A549 (cell line): ENCODE results near the gene UBTD2. TPM values are rescaled to one million over a fixed set of nuclear protein-coding genes. Genes with fewer than 3 reads are reported as not detected.

Experiments used
- ATAC-seq, 2 experiments: fragments of 200-7000 bp in 1 of 2; fragments of >200 bp in 1 of 2; cut with Nextera tagmentation in 1 of 2; cut with Tn5 transposase in 1 of 2; 3 replicates each; pipeline versions ENCODE4 v1.8.0 to v1.9.1; 2018 to 2020; ENCODE audit warnings: mild to moderate bottlenecking in 1 of 2, moderate library complexity in 1 of 2
- CTCF ChIA-PET: fragments of 300-600 bp; sonication (Branson Sonifier 250); formaldehyde crosslinking; extraction: SDS; loops from one replicate; lab custom pipeline; 2021; ENCODE audit warnings: antibody characterized with exemption, inconsistent platforms; lab: Yijun Ruan, JAX
- POLR2A ChIA-PET: fragments of 350-600 bp; formaldehyde crosslinking; extraction: SDS; loops from one replicate; lab custom pipeline; 2021; ENCODE audit warnings: antibody characterized with exemption, inconsistent platforms; lab: Yijun Ruan, JAX
- DNase-seq, 2 experiments: peaks; one replicate each; pipeline versions ENCODE4 v3.0.0 to v3.0.0-alpha.2; 2011 to 2016; ENCODE audit warnings: low read depth in 1 of 2, low spot score in 1 of 2
- FAIRE-seq: peaks from 2 replicates; lab custom pipeline; 2011; peaks lifted over from hg19 to GRCh38; lab: Jason Lieb, UNC
- H3K27ac ChIP-seq, 2 experiments: fragments of >200 bp; sonication (Bioruptor Twin); formaldehyde crosslinking; 3 replicates each; pipeline ENCODE4 v1.5.1; 2016 to 2017
- H3K4me1 ChIP-seq: fragments of >200 bp; sonication (Bioruptor Twin); formaldehyde crosslinking; 3 replicates; pipeline ENCODE4 v1.6.1; 2016
- H3K4me2 ChIP-seq: fragments of >200 bp; sonication (Bioruptor Twin); formaldehyde crosslinking; 3 replicates; pipeline ENCODE4 v1.6.1; 2016
- H3K4me3 ChIP-seq: fragments of >200 bp; sonication (Bioruptor Twin); formaldehyde crosslinking; 3 replicates; pipeline ENCODE4 v1.5.1; 2016
- H3K9me3 ChIP-seq: fragments of >200 bp; sonication (Bioruptor Twin); formaldehyde crosslinking; 3 replicates; pipeline ENCODE4 v1.6.1; 2016
- CHD4 ChIP-seq: fragments of 200-600 bp; sonication (generic); IDR thresholded peaks from 2 replicates; pipeline ENCODE4 v1.6.1; 2016; ENCODE audit warnings: antibody characterized with exemption, mild to moderate bottlenecking, borderline replicate concordance
- E2F6 ChIP-seq: IDR thresholded peaks from 2 replicates; pipeline ENCODE4 v1.6.1; 2012; ENCODE audit warnings: low read depth, borderline replicate concordance
- EP300 ChIP-seq, 2 experiments: fragments of >200 bp; sonication (Bioruptor Twin); formaldehyde crosslinking; IDR thresholded peaks; 2 replicates in 1 of 2; 3 replicates in 1 of 2; pipeline ENCODE4 v1.6.1; 2016 to 2017
- FOXS1 ChIP-seq: fragments of 250-450 bp; sonication (Bioruptor Pico); IDR thresholded peaks from 2 replicates; pipeline ENCODE4 v1.5.0; 2020; ENCODE audit warnings: mild to moderate bottlenecking, moderate library complexity
- HES2 ChIP-seq: fragments of >200 bp; sonication (Bioruptor Twin); formaldehyde crosslinking; IDR thresholded peaks from 2 replicates; pipeline ENCODE4 v1.6.1; 2016
- JUNB ChIP-seq: fragments of >200 bp; sonication (Bioruptor Twin); formaldehyde crosslinking; IDR thresholded peaks from 2 replicates; pipeline ENCODE4 v1.6.1; 2016
- KDM1A ChIP-seq: fragments of 200-600 bp; sonication (generic); IDR thresholded peaks from 2 replicates; pipeline ENCODE4 v1.6.1; 2016; ENCODE audit warnings: low read depth, mild to moderate bottlenecking
- MAZ ChIP-seq: fragments of 150-350 bp; IDR thresholded peaks from 2 replicates; pipeline ENCODE4 v1.6.1; 2014; ENCODE audit warnings: antibody characterized with exemption, low read depth, low read length, borderline replicate concordance
- NPAS2 ChIP-seq: fragments of 250-450 bp; sonication (Bioruptor Pico); IDR thresholded peaks from 2 replicates; pipeline ENCODE4 v1.8.0; 2022; ENCODE audit warnings: mild to moderate bottlenecking, moderate library complexity, borderline replicate concordance
- NR3C1 ChIP-seq: fragments of >200 bp; sonication (Bioruptor Twin); formaldehyde crosslinking; IDR thresholded peaks from 3 replicates; pipeline ENCODE4 v1.6.1; 2017
- POLR2A ChIP-seq: IDR thresholded peaks from 2 replicates; pipeline ENCODE4 v1.6.1; 2012; ENCODE audit warnings: mild to moderate bottlenecking, low read length
- TP53 ChIP-seq: fragments of 250-450 bp; sonication (Bioruptor Pico); IDR thresholded peaks from 2 replicates; pipeline ENCODE4 v1.5.0; 2021; ENCODE audit warnings: mild to moderate bottlenecking, moderate library complexity
- ZSCAN20 ChIP-seq: fragments of 250-450 bp; sonication (Bioruptor Pico); IDR thresholded peaks from 2 replicates; pipeline ENCODE4 v1.8.0; 2022; ENCODE audit warnings: mild to moderate bottlenecking, moderate library complexity
- WGBS: methylation state at CpG from one replicate; pipeline ENCODE4 v1.1.6; 2017; ENCODE audit errors: missing lambda C conversion rate; 5-methylcytosine and 5-hydroxymethylcytosine counted together
- polyA plus RNA-seq, 4 experiments: library from polyadenylated mRNA; depleted of rRNA in 3 of 4; stranded (reverse); fragments of >200 nt; fragmentation: RNase III in 1 of 4; extraction: RNeasy Plus Mini Kit Qiagen cat#74134 plus additional on column Dnase treatment in 1 of 4; gene quantifications; 2 replicates in 3 of 4; 3 replicates in 1 of 4; pipeline ENCODE4 v1.2.3, GENCODE V29; 2011 to 2017
- TF ChIP-seq, protein P1 (sequence below): fragments of 200-600 bp; sonication (generic); IDR thresholded peaks from 2 replicates; pipeline ENCODE4 v1.6.1; 2016; ENCODE audit warnings: antibody characterized with exemption, mild to moderate bottlenecking, moderate library complexity
- TF ChIP-seq, protein P2 (sequence below): fragments of 150-350 bp; IDR thresholded peaks from 2 replicates; pipeline ENCODE4 v1.6.1; 2014; ENCODE audit warnings: low read depth, mild to moderate bottlenecking, low read length
- TF ChIP-seq, protein P3 (sequence below): IDR thresholded peaks from 2 replicates; pipeline ENCODE4 v1.6.1; 2012
- TF ChIP-seq, protein P4 (sequence below): fragments of 250-450 bp; sonication (Bioruptor Pico); IDR thresholded peaks from 2 replicates; pipeline ENCODE4 v1.5.0; 2020; ENCODE audit warnings: low read depth, mild to moderate bottlenecking, moderate library complexity

The UBTD2 gene
- polyA plus RNA-seq, 2 of the 4 experiments (the other 2 are of a cell fraction) = 16.4 to 20.9 TPM

DNA sequence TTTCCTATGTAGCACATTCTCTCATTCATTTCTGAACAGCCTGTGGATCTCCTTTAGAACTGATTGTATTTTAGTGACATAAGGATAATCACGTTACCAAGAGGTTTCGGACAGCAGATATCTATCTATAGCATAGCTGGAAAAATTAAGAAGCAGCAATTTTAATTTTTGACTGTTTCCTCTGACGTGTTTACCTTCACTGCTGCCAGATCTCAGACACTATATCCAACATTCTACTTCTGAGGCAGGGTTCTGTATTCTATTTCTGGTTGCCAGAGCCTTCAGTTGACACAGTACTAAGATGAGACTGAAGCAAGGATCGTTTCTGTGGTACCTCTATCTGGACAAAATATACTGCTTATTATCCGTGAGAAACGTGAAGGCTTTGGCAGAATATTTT lies 89.7 kb downstream of the UBTD2 start, which contains the start of gene EFCAB9:
TSS of gene EFCAB9 (plus strand) at position 301 of the 400 bp plus-strand sequence. CDS start at position 302, 1 bp downstream.
- Histone ChIP-seq H3K4me1 (no peaks in the 10 kb centered on the region), H3K4me2 (no peak within 1 kb of the TSS)
- no peak for TF ChIP-seq ZSCAN20
- TF ChIP-seq, all 56 proteins: peak for 0
- no peak for ATAC-seq
- CTCF ChIA-PET = interaction anchor here (0.6 to 1.2 kb wide), 3 partner anchors 10 to 1366 kb away, joined by 3 to 5 read pairs (median 3); no protein-coding TSS in a partner anchor
- 63% methylated on average over 6 of the region's 6 CpGs for WGBS
- no peak within 1 kb of the TSS for H3K4me3 ChIP-seq
- POLR2A ChIA-PET = no interaction called here
- FAIRE-seq = no peak
- no peak for DNase-seq
- H3K9me3 ChIP-seq = no peaks in the 10 kb centered on the region
- H3K27ac ChIP-seq = no peak within 1 kb of the TSS

DNA sequence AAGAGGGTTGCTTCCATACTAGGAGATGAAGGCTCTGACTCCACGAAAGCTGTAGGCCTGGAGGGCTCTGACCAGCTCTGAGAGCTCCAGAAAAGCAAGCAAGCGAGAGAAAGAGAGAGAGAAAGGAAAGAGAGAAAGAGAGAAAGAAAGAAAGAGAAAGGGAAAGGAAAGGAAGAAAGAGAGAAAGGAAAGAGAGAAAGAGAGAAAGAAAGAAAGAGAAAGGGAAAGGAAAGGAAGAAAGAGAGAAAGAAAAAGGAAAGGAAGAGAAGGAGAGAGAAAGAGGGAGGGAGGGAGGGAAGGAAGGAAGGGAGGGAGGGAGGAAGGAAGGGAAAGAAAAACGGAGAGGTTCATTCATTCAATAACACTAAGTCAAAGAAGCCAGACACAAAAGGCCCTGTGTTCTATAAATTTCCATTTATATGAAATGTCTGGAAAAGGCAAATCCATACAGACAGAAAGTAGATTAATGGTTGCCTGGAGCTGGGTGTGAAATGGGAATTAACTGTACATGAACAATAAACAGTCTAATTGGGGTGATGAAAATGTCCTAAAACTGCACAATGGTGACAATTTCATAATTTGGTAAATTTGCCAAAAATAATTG lies 93.8 kb downstream of the UBTD2 start:
- ChIA-PET CTCF (interaction anchor here (1.0 to 8.0 kb wide), 27 partner anchors 10 to 294 kb away, joined by 3 to 93 read pairs (median 7); partner anchors contain the start of gene FBXW11), POLR2A (interaction anchor here (0.6 to 2.1 kb wide), 2 partner anchors 26 to 93 kb away, joined by 3 to 9 read pairs; partner anchors contain the start of gene UBTD2)
- H3K4me1 ChIP-seq = peaks cover 8% of the 10 kb centered on the region
- DNase-seq (no peak), ATAC-seq (no peak), FAIRE-seq (no peak)
- no peak overlapping the region for H3K4me3 ChIP-seq
- WGBS = 82% methylated on average over 3 of the region's 3 CpGs
- no peak overlapping the region for H3K27ac ChIP-seq
- H3K9me3 ChIP-seq = no peaks in the 10 kb centered on the region
- no peak for TF ChIP-seq FOXS1 (CRISPR knock-in tag)
- TF ChIP-seq, protein P1, sequence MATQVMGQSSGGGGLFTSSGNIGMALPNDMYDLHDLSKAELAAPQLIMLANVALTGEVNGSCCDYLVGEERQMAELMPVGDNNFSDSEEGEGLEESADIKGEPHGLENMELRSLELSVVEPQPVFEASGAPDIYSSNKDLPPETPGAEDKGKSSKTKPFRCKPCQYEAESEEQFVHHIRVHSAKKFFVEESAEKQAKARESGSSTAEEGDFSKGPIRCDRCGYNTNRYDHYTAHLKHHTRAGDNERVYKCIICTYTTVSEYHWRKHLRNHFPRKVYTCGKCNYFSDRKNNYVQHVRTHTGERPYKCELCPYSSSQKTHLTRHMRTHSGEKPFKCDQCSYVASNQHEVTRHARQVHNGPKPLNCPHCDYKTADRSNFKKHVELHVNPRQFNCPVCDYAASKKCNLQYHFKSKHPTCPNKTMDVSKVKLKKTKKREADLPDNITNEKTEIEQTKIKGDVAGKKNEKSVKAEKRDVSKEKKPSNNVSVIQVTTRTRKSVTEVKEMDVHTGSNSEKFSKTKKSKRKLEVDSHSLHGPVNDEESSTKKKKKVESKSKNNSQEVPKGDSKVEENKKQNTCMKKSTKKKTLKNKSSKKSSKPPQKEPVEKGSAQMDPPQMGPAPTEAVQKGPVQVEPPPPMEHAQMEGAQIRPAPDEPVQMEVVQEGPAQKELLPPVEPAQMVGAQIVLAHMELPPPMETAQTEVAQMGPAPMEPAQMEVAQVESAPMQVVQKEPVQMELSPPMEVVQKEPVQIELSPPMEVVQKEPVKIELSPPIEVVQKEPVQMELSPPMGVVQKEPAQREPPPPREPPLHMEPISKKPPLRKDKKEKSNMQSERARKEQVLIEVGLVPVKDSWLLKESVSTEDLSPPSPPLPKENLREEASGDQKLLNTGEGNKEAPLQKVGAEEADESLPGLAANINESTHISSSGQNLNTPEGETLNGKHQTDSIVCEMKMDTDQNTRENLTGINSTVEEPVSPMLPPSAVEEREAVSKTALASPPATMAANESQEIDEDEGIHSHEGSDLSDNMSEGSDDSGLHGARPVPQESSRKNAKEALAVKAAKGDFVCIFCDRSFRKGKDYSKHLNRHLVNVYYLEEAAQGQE = no peak
- TF ChIP-seq MAZ = no peak
- TF ChIP-seq NPAS2 = no peak
- TF ChIP-seq NR3C1 = no peak
- TF ChIP-seq POLR2A = no peak
- TF ChIP-seq, protein P2, sequence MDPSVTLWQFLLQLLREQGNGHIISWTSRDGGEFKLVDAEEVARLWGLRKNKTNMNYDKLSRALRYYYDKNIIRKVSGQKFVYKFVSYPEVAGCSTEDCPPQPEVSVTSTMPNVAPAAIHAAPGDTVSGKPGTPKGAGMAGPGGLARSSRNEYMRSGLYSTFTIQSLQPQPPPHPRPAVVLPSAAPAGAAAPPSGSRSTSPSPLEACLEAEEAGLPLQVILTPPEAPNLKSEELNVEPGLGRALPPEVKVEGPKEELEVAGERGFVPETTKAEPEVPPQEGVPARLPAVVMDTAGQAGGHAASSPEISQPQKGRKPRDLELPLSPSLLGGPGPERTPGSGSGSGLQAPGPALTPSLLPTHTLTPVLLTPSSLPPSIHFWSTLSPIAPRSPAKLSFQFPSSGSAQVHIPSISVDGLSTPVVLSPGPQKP = no peak
- TF ChIP-seq, protein P3, sequence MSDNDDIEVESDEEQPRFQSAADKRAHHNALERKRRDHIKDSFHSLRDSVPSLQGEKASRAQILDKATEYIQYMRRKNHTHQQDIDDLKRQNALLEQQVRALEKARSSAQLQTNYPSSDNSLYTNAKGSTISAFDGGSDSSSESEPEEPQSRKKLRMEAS = no peak
- no peak for TF ChIP-seq KDM1A
- no peak for TF ChIP-seq TP53
- TF ChIP-seq E2F6 = no peak
- TF ChIP-seq JUNB = no peak
- TF ChIP-seq, protein P4, sequence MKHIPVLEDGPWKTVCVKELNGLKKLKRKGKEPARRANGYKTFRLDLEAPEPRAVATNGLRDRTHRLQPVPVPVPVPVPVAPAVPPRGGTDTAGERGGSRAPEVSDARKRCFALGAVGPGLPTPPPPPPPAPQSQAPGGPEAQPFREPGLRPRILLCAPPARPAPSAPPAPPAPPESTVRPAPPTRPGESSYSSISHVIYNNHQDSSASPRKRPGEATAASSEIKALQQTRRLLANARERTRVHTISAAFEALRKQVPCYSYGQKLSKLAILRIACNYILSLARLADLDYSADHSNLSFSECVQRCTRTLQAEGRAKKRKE (CRISPR knock-in tag) = no peak
- no peak for TF ChIP-seq ZSCAN20
- TF ChIP-seq EP300 (IDR thresholded peaks at IDR 0.05) = no peak
- no peak for TF ChIP-seq CHD4
- TF ChIP-seq HES2 = no peak
- H3K4me2 ChIP-seq = no peak overlapping the region
